ENCODE results near the gene AHCY. TPM values are rescaled to one million over a fixed set of nuclear protein-coding genes. Genes with fewer than 3 reads are reported as not detected.
A peak's percentile ranks its signal among the peaks of the same experiment; 100 is the strongest.
"Not testable (repeated sequence)": the region's sequence is repeated elsewhere in the genome, so short reads cannot be mapped to it uniquely, and the experiment has no call there.

Gene AHCY
- total RNA-seq, 1 experiment from 2014 or later: 216 TPM

- DNase-seq, H3K27me3 ChIP-seq, H3K36me3 ChIP-seq, H3K4me3 ChIP-seq, H3K9me3 ChIP-seq: not testable (repeated sequence)
Observed at GRCh38 chr20:34330861-34331544, 27.8 kb upstream of the AHCY start.

- Histone ChIP-seq H3K9me3 (no peaks in the 10 kb centered on the region), H3K4me3 (no peak overlapping the region), H3K27me3 (no peaks in the 10 kb centered on the region), H3K36me3 (no peaks in the 10 kb centered on the region)
- no peak for DNase-seq
Observed at GRCh38 chr20:34328928-34329677, 25.9 kb upstream of the AHCY start.

- H3K27me3 ChIP-seq, H3K9me3 ChIP-seq, DNase-seq, H3K36me3 ChIP-seq, H3K4me3 ChIP-seq: not testable (repeated sequence)
Observed at GRCh38 chr20:34328207-34328606, 25.1 kb upstream of the AHCY start.

GRCh38 chr20:34324541-34324940 lies 21.4 kb upstream of the AHCY start:
- DNase-seq: no peak

GRCh38 chr20:34322267-34323105 lies 19.3 kb upstream of the AHCY start:
- no peak overlapping the region for H3K4me3 ChIP-seq
- H3K36me3 ChIP-seq: no peaks in the 10 kb centered on the region
- no peak for DNase-seq
- H3K9me3 ChIP-seq: no peaks in the 10 kb centered on the region
- no peaks in the 10 kb centered on the region for H3K27me3 ChIP-seq

More at GRCh38 chr20:34324541-34324940, 21.4 kb upstream of the AHCY start:
- H3K9me3 ChIP-seq: no peaks in the 10 kb centered on the region
- H3K4me3 ChIP-seq: no peak overlapping the region
- H3K27me3 ChIP-seq: no peaks in the 10 kb centered on the region
- H3K36me3 ChIP-seq: no peaks in the 10 kb centered on the region

GRCh38 chr20:34320861-34321260 lies 17.7 kb upstream of the AHCY start:
- H3K4me3 ChIP-seq: no peak overlapping the region
- no peaks in the 10 kb centered on the region for H3K36me3 ChIP-seq
- H3K9me3 ChIP-seq: no peaks in the 10 kb centered on the region
- no peaks in the 10 kb centered on the region for H3K27me3 ChIP-seq
- DNase-seq: no peak

- Histone ChIP-seq H3K36me3 (no peaks in the 10 kb centered on the region), H3K4me3 (no peak overlapping the region), H3K27me3 (no peaks in the 10 kb centered on the region), H3K9me3 (no peaks in the 10 kb centered on the region)
- DNase-seq: no peak
Observed at GRCh38 chr20:34318609-34319443, 15.7 kb upstream of the AHCY start.

GRCh38 chr20:34316196-34316814 lies 13.2 kb upstream of the AHCY start:
- Histone ChIP-seq H3K36me3 (no peaks in the 10 kb centered on the region), H3K4me3 (no peak overlapping the region), H3K27me3 (no peaks in the 10 kb centered on the region), H3K9me3 (no peaks in the 10 kb centered on the region)
- peak; percentile 76 for DNase-seq

GRCh38 chr20:34315236-34315635 lies 12.1 kb upstream of the AHCY start:
- no peaks in the 10 kb centered on the region for H3K27me3 ChIP-seq

GRCh38 chr20:34312544-34313217 lies 9.5 kb upstream of the AHCY start:
- DNase-seq: peak; percentile 79

More at GRCh38 chr20:34315236-34315635, 12.1 kb upstream of the AHCY start:
- no peak overlapping the region for H3K4me3 ChIP-seq
- no peak for DNase-seq
- H3K9me3 ChIP-seq: no peaks in the 10 kb centered on the region
- no peaks in the 10 kb centered on the region for H3K36me3 ChIP-seq

GRCh38 chr20:34312024-34312460 lies 8.9 kb upstream of the AHCY start:
- H3K27me3 ChIP-seq: no peaks in the 10 kb centered on the region
- no peak overlapping the region for H3K4me3 ChIP-seq
- DNase-seq: no peak

More at GRCh38 chr20:34312544-34313217, 9.5 kb upstream of the AHCY start:
- no peaks in the 10 kb centered on the region for H3K27me3 ChIP-seq
- H3K4me3 ChIP-seq: peak overlapping the region; percentile 36
- H3K9me3 ChIP-seq: no peaks in the 10 kb centered on the region
- H3K36me3 ChIP-seq: no peaks in the 10 kb centered on the region

GRCh38 chr20:34311118-34312023 lies 8.2 kb upstream of the AHCY start:
- no peaks in the 10 kb centered on the region for H3K27me3 ChIP-seq
- no peak overlapping the region for H3K4me3 ChIP-seq
- DNase-seq: no peak
- no peaks in the 10 kb centered on the region for H3K9me3 ChIP-seq
- no peaks in the 10 kb centered on the region for H3K36me3 ChIP-seq

More at GRCh38 chr20:34312024-34312460, 8.9 kb upstream of the AHCY start:
- Histone ChIP-seq H3K9me3 (no peaks in the 10 kb centered on the region), H3K36me3 (no peaks in the 10 kb centered on the region)

GRCh38 chr20:34310481-34311117 lies 7.4 kb upstream of the AHCY start:
- no peaks in the 10 kb centered on the region for H3K36me3 ChIP-seq
- H3K4me3 ChIP-seq: no peak overlapping the region
- H3K27me3 ChIP-seq: no peaks in the 10 kb centered on the region
- DNase-seq: no peak
- no peaks in the 10 kb centered on the region for H3K9me3 ChIP-seq

GRCh38 chr20:34309691-34310090 lies 6.5 kb upstream of the AHCY start:
- H3K27me3 ChIP-seq: no peaks in the 10 kb centered on the region
- no peak overlapping the region for H3K4me3 ChIP-seq
- H3K36me3 ChIP-seq: no peaks in the 10 kb centered on the region
- H3K9me3 ChIP-seq: no peaks in the 10 kb centered on the region
- no peak for DNase-seq

All from MG63 (cell line).